Erythroblast (primary cell): ENCODE data around the gene OPRD1.
"Not testable (repeated sequence)": the region's sequence is repeated elsewhere in the genome, so short reads cannot be mapped to it uniquely, and the experiment has no call there.

ENCODE experiments used
- DNase-seq, 2 experiments: peaks; one replicate each; lab custom pipeline; 2025; lab: John Stamatoyannopoulos, UW
- GATA1 ChIP-seq: IDR thresholded peaks from 2 replicates; pipeline ENCODE4 v1.6.1; 2011; ENCODE audit warnings: low read depth, mild to moderate bottlenecking, control low read depth, low read length, moderate library complexity
- POLR2A ChIP-seq: IDR thresholded peaks from 2 replicates; pipeline ENCODE4 v1.6.1; 2011; ENCODE audit warnings: mild to moderate bottlenecking, low read length

OPRD1 gene

GRCh38 chr1:28867850-28868249 is 55.9 kb downstream of the OPRD1 start:
- DNase-seq = no peak
- TF ChIP-seq GATA1 = no peak
- no peak for TF ChIP-seq POLR2A

GRCh38 chr1:28869952-28870351 is 58.0 kb downstream of the OPRD1 start:
- DNase-seq = no peak
- TF ChIP-seq GATA1 = no peak
- no peak for TF ChIP-seq POLR2A

- DNase-seq = no peak
- TF ChIP-seq GATA1 (no peak), POLR2A (no peak)
These were observed 59.8 kb downstream of the OPRD1 start for GRCh38 chr1:28871631-28872401.

GRCh38 chr1:28875134-28875533 is 63.2 kb downstream of the OPRD1 start:
- not testable (repeated sequence) for DNase-seq

GRCh38 chr1:28877132-28877781 is 65.3 kb downstream of the OPRD1 start:
- no peak for TF ChIP-seq GATA1
- no peak for TF ChIP-seq POLR2A
- DNase-seq = peak in 1 of 2 experiments; percentile 90

GRCh38 chr1:28878796-28879195 is 66.8 kb downstream of the OPRD1 start:
- no peak for TF ChIP-seq POLR2A
- no peak for TF ChIP-seq GATA1
- no peak for DNase-seq

- TF ChIP-seq GATA1 (no peak), POLR2A (no peak)
- peak; percentile 90 to 93 for DNase-seq
These were observed 70.1 kb downstream of the OPRD1 start for GRCh38 chr1:28882009-28882628.

GRCh38 chr1:28883242-28883616 is 71.3 kb downstream of the OPRD1 start:
- DNase-seq = no peak
- no peak for TF ChIP-seq GATA1
- TF ChIP-seq POLR2A = no peak

GRCh38 chr1:28885472-28885877 is 73.5 kb downstream of the OPRD1 start:
- no peak for TF ChIP-seq POLR2A
- no peak for TF ChIP-seq GATA1
- peak in 1 of 2 experiments; percentile 60 for DNase-seq

GRCh38 chr1:28885977-28886730 is 74.2 kb downstream of the OPRD1 start:
- TF ChIP-seq POLR2A (no peak), GATA1 (no peak)
- DNase-seq = peak in 1 of 2 experiments; percentile 58

GRCh38 chr1:28886731-28887418 is 74.9 kb downstream of the OPRD1 start:
- peak; percentile 93 to 95 for DNase-seq
- TF ChIP-seq GATA1 = no peak
- peak; percentile 81 for TF ChIP-seq POLR2A

GRCh38 chr1:28887419-28887834 is 75.5 kb downstream of the OPRD1 start:
- TF ChIP-seq GATA1 (no peak), POLR2A (no peak)
- DNase-seq = peak in 1 of 2 experiments; percentile 64

- DNase-seq = peak in 1 of 2 experiments; percentile 88
- TF ChIP-seq GATA1 (no peak), POLR2A (peak; percentile 85)
These were observed 76.1 kb downstream of the OPRD1 start for GRCh38 chr1:28887835-28888682.

GRCh38 chr1:28888915-28889314 is 76.9 kb downstream of the OPRD1 start:
- no peak for DNase-seq
- TF ChIP-seq GATA1 (no peak), POLR2A (no peak)
